ENCODE results near the gene BMPR1B. TPM values are rescaled to one million over a fixed set of nuclear protein-coding genes. Genes with fewer than 3 reads are reported as not detected.

Gene BMPR1B
- total and polyA plus RNA-seq, 2 of the 8 experiments (the other 6 are each of a cell fraction or from before 2014, with no cell fraction given) = 0.14 to 1.1 TPM

- TF ChIP-seq ZNF274 (IDR thresholded peaks at IDR 0.05; ENCODE audit: borderline replicate concordance, extremely low read depth, low read length) (no peak), SAP30 (IDR thresholded peaks at IDR 0.05; ENCODE audit: insufficient read depth, insufficient replicate concordance, low read length) (no peak), RNF2 (IDR thresholded peaks at IDR 0.05; ENCODE audit: borderline replicate concordance, low read depth, low read length, missing control alignments, poor library complexity, severe bottlenecking) (no peak), SIRT6 (IDR thresholded peaks at IDR 0.05; ENCODE audit: low read length) (no peak), RBBP5 (IDR thresholded peaks at IDR 0.05; ENCODE audit: borderline replicate concordance, low read depth, low read length) (no peak), EGR1 (IDR thresholded peaks at IDR 0.05; ENCODE audit: borderline replicate concordance, low read depth, low read length) (no peak), CHD2 (IDR thresholded peaks at IDR 0.05; ENCODE audit: low read length) (no peak), CEBPB (IDR thresholded peaks at IDR 0.05; ENCODE audit: low read depth, low read length) (no peak), HDAC6 (IDR thresholded peaks at IDR 0.05; ENCODE audit: low read depth, low read length) (no peak)
These were observed 362.7 kb downstream of the BMPR1B start (continued) for GRCh38 chr4:95120456-95120855.

Measured in H1 (cell line).